GM13976 (cell line): ENCODE results near the gene RRP1.
"Not testable (repeated sequence)": the region's sequence is repeated elsewhere in the genome, so short reads cannot be mapped to it uniquely, and the experiment has no call there.

Experiments
- DNase-seq: peaks from one replicate; pipeline ENCODE4 v3.0.0; 2012; ENCODE audit warnings: low spot score
- in situ Hi-C: fragments of 300-500 bp; cut with MboI; formaldehyde crosslinking; loops from one replicate; pipeline ENCODE4 v1.12.0; 2022; ENCODE audit warnings: low sequenced_read_pairs, mixed read lengths, inconsistent platforms; ENCODE audit not compliant: unreplicated experiment
- TF ChIP-seq, protein P1 (sequence below): IDR thresholded peaks from 2 replicates; pipeline ENCODE4 v1.5.1; 2012; ENCODE audit warnings: borderline replicate concordance, mild to moderate bottlenecking; ENCODE audit not compliant: insufficient read depth; ENCODE audit errors: extremely low read depth, missing control alignments, control extremely low read depth

The RRP1 gene

DNA sequence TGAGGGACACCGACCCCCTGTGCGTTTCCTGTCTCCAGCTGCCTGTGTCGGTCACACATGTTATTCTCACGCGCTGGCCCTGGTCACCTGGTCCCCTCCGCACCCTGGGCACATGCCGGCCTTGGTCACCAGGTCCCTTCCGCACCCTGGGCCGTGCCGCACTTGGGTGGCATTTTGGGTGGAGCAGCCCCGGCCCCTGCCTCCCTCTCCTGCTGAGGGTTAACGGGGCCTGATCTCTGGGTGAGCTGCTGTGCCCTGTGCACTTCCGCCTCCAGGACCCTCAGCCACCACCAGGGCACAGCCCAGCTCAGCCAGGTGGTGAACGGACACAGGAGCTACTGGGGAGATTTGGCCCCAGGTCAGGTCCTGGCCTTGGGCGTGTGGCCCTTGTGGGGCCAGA is 26.6 kb downstream of the RRP1 start:
- in situ Hi-C loops = loop anchor here (10.0 to 25.0 kb wide), 3 partner anchors 129 to 471 kb away; partner anchors contain the start of gene AIRE
- TF ChIP-seq, protein P1, sequence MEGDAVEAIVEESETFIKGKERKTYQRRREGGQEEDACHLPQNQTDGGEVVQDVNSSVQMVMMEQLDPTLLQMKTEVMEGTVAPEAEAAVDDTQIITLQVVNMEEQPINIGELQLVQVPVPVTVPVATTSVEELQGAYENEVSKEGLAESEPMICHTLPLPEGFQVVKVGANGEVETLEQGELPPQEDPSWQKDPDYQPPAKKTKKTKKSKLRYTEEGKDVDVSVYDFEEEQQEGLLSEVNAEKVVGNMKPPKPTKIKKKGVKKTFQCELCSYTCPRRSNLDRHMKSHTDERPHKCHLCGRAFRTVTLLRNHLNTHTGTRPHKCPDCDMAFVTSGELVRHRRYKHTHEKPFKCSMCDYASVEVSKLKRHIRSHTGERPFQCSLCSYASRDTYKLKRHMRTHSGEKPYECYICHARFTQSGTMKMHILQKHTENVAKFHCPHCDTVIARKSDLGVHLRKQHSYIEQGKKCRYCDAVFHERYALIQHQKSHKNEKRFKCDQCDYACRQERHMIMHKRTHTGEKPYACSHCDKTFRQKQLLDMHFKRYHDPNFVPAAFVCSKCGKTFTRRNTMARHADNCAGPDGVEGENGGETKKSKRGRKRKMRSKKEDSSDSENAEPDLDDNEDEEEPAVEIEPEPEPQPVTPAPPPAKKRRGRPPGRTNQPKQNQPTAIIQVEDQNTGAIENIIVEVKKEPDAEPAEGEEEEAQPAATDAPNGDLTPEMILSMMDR = no peak
- no peak for DNase-seq

DNA sequence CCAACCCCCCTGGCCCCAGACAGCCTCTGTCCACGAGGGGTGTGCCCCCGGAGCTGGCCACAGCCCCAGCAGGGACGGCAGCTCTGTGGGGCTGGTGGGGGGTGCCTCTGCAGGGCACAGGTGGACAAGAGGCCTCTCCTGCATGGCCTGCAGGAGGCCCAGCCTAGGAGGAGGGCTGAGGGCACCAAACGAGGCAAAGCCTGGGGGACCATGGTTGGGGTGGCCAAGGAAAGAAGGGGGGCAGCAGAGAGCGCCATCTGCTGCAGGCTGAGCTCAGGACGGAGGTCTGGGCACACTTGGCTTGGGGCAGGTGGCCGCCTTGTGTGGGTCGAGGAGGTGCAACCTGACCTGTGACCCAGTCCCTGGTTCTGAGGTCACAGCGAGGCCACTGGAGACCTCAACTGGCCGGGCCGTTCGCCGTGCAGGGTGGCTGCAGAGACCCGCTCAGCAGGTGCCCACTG is 27.3 kb downstream of the RRP1 start:
- in situ Hi-C loops = loop anchor here (10.0 to 25.0 kb wide), 3 partner anchors 128 to 471 kb away; partner anchors contain the start of gene AIRE
- TF ChIP-seq, protein P1 = no peak
- no peak for DNase-seq

DNA sequence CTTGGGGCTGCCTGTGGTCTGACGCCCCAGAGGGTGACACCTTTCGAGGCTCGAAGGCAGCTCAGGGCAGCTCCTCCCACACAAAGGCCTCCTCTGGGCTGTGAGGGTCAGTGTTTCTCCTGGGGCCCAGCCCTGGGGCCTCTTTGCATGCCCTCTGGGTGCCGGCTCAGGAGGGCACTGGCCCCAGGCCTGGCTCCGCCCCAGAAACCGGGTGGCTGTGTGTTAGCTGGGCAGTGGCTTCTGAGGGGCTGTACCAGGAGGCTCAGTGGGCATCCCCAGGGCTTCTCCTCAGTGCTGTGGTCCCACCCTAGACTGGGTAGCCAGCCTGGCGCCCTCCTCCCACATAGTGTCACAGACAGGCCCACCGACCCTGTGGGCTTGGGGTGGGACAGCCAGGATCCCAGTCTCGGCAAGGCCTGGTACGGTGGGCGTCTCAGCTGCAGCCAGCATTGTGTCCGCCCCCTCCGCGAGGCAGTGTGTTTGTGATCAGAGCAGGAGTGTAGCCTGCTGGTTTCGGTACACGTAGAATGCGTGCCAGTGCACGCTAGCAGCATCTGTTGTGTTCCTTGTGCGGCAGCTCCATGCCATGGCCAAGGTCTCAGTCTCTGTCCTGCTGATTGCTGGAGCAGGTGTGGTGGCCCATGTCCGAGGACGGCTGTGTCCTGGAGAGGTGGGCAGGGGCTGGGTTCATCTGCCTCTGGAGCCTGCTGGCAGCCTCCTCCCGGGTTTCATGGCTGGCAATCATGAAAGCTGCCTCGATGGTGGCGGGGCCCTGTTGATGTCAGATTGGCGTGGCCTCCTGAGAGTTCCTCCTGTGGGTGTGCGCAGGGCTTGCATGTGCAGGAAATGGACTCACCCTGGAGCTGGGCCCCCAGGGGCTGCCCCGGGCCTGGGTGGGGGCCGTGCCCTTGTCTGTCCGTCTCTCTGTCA is 28.0 kb downstream of the RRP1 start:
- no peak for DNase-seq
- TF ChIP-seq, protein P1 = no peak
- in situ Hi-C loops = loop anchor here (10.0 to 25.0 kb wide), 3 partner anchors 127 to 470 kb away; partner anchors contain the start of gene AIRE

DNA sequence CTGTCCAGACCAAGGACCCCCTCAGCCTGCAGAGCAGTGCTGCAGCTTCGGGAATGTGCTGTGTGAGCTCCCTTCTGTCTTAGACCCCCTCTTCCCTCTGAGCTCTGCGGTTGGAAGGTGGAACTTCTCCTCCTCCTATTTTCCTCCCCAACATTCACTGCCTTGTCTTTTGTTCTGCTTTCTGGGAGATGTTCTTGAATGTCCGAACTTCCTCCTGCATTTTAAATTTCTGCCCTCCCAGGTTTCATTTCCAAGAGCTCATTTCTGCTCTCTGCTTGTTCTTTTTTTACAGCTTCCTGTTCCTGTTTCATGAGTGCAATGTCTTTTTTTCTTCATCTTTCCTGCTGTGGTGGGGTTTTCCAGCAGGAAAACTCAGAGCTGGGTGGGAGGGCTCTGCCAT is 29.3 kb downstream of the RRP1 start:
- TF ChIP-seq, protein P1 = no peak
- in situ Hi-C loops = loop anchor here (10.0 to 25.0 kb wide), 3 partner anchors 126 to 469 kb away; partner anchors contain the start of gene AIRE
- DNase-seq = no peak

DNA sequence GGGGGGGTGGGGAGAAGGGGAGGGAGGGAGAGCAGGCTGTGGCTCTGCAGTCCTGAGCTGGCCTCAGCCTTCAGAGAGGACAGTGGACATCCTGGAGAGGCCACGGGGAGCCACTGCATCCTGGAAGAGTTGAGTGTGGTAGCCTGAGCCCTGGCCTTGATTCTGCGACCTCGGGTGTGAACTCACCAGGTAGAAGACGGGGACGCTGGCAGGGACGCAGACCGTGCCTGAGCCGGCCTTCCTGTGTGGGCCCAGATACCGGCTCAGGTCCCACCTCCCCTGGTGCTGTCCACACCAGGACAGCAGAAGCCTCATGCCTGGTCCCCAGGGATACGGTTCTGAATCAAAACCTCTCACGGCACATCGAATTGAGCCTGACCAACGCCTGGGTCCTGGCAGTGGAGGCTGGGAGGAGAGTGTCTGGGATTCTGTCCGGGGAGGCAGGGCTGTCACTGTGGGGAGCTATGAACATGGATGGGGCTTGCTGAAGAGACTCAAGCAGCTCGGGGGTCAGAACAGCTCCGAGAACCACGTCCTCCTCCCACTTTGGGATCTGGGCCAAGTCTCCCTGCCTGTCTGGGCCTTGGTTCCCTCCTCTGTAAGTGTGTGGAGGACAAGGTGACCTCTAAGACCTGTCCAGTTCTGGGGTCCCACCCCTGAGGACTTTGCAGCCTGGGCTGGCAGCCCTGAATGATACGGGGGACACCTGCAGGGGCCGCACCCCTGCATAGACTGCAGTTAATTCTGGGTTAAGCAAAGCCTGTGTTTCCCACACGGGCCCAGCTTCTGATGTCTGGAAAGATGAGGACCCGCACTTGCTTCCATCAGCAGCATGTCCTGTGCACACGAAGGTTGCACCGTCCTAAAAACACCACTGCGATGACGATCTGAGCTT is 30.4 kb downstream of the RRP1 start:
- TF ChIP-seq, protein P1 = no peak
- no peak for DNase-seq
- in situ Hi-C loops = loop anchor here (10.0 to 25.0 kb wide), 3 partner anchors 125 to 468 kb away; partner anchors contain the start of gene AIRE

DNA sequence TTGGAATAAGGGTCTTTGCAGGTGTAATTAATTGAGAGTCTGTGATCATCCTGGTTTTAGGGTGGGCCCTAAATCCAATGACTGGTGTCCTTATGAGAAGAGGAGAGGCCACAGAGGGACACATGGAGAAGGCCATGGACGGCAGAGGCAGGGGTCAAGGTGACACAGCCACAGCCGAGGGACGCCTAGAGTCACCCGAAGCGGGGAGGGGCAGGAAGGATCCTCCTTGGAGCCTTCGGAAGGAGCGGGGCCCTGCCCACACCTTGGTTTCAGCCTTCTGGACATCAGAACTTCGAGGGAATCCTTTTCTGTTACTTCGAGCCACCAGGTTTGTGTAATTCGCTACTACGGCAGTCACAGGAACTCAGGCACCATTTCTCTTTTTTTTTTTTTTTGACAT is 31.1 kb downstream of the RRP1 start:
- TF ChIP-seq, protein P1 = no peak
- DNase-seq = no peak
- in situ Hi-C loops = loop anchor here (25.0 kb wide), 1 partner anchor 467 kb away; the partner anchor contains the start of gene AIRE

DNA sequence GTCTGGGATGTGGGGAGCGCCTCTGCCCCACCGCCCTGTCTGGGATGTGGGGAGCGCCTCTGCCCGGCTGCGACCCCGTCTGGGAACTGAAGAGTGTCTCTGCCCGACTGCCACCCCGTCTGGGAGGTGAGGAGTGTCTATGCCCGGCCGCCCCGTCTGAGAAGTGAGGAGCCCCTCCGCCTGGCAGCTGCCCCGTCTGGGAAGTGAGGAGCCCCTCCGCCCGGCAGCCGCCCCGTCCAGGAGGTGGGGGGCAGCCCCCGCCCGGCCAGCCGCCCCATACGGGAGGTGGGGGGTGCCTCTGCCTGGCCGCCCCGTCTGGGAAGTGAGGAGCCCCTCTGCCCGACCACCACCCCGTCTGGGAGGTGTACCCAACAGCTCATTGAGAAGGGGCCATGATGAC is 32.8 kb downstream of the RRP1 start:
- in situ Hi-C loops = loop anchor here (25.0 kb wide), 1 partner anchor 465 kb away; the partner anchor contains the start of gene AIRE
- not testable (repeated sequence) for DNase-seq

DNA sequence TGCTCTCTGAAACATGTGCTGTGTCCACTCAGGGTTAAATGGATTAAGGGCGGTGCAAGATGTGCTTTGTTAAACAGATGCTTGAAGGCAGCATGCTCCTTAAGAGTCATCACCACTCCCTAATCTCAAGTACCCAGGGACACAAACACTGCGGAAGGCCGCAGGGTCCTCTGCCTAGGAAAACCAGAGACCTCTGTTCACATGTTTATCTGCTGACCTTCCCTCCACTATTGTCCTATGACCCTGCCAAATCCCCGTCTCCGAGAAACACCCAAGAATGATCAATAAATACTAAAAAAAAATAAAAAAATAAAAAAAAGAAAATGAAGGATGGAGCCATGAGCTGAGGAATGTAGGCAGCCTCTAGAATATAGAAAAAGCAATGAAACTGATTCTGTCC is 33.4 kb downstream of the RRP1 start:
- in situ Hi-C loops = loop anchor here (25.0 kb wide), 1 partner anchor 465 kb away; the partner anchor contains the start of gene AIRE
- DNase-seq = not testable (repeated sequence)
